GM21515 (cell line): ENCODE results near the gene ATXN7L3.
"Not testable (repeated sequence)": the region's sequence is repeated elsewhere in the genome, so short reads cannot be mapped to it uniquely, and the experiment has no call there.

Source experiments
- ATAC-seq: cut with Tn5 transposase; IDR thresholded peaks from one replicate; pipeline ENCODE4 v1.9.1; 2021; ENCODE audit not compliant: unreplicated experiment

Gene ATXN7L3

GRCh38 chr17:44176671-44177501 is 22.8 kb downstream of the ATXN7L3 start:
- ATAC-seq = no peak

GRCh38 chr17:44176257-44176656 is 23.4 kb downstream of the ATXN7L3 start:
- no peak for ATAC-seq

- ATAC-seq = no peak
Measured at GRCh38 chr17:44174427-44174826, 25.3 kb downstream of the ATXN7L3 start.

- ATAC-seq = no peak
Measured at GRCh38 chr17:44171931-44172455, 27.7 kb downstream of the ATXN7L3 start.

GRCh38 chr17:44170499-44171201 is 29.0 kb downstream of the ATXN7L3 start, which contains the start of gene ASB16:
ASB16 (plus strand) TSS chr17:44170704; CDS start chr17:44170790, 86 bp downstream.
- ATAC-seq = no peak

GRCh38 chr17:44170135-44170498 is 29.6 kb downstream of the ATXN7L3 start:
- ATAC-seq = no peak

- ATAC-seq = no peak
Measured at GRCh38 chr17:44167181-44167861, 32.4 kb downstream of the ATXN7L3 start.

GRCh38 chr17:44164476-44164875 is 35.2 kb downstream of the ATXN7L3 start:
- ATAC-seq = no peak

- ATAC-seq = no peak
Measured at GRCh38 chr17:44159519-44160210, 40.0 kb downstream of the ATXN7L3 start.

- no peak for ATAC-seq
Measured at GRCh38 chr17:44155488-44155887, 44.2 kb downstream of the ATXN7L3 start.

GRCh38 chr17:44152875-44153274 is 46.8 kb downstream of the ATXN7L3 start:
- ATAC-seq = no peak

- no peak for ATAC-seq
Measured at GRCh38 chr17:44149750-44150329, 49.8 kb downstream of the ATXN7L3 start.

GRCh38 chr17:44149066-44149465 is 50.6 kb downstream of the ATXN7L3 start:
- not testable (repeated sequence) for ATAC-seq

GRCh38 chr17:44147812-44148211 is 51.9 kb downstream of the ATXN7L3 start:
- ATAC-seq = no peak

- no peak for ATAC-seq
Measured at GRCh38 chr17:44146375-44147346, 53.0 kb downstream of the ATXN7L3 start.

GRCh38 chr17:44144966-44145739 is 54.5 kb downstream of the ATXN7L3 start:
- no peak for ATAC-seq

- not testable (repeated sequence) for ATAC-seq
Measured at GRCh38 chr17:44143921-44144320, 55.8 kb downstream of the ATXN7L3 start.
